Brain microvascular endothelial cell (primary cell): ENCODE data around the gene TET1.
"Not testable (repeated sequence)": the region's sequence is repeated elsewhere in the genome, so short reads cannot be mapped to it uniquely, and the experiment has no call there.

Experiments
- DNase-seq: peaks from one replicate; pipeline ENCODE4 v3.0.0-alpha.2; 2020
- H3K27ac ChIP-seq: fragments of 250-450 bp; sonication (Bioruptor Pico); 2 replicates; pipeline ENCODE4 v1.5.1; 2020; ENCODE audit warnings: mild to moderate bottlenecking, moderate library complexity
- H3K27me3 ChIP-seq: fragments of 250-450 bp; sonication (Bioruptor Pico); replicated peaks from 2 replicates; pipeline ENCODE4 v1.5.1; 2020; ENCODE audit warnings: mild to moderate bottlenecking
- H3K36me3 ChIP-seq: fragments of 250-450 bp; sonication (Bioruptor Pico); replicated peaks from 2 replicates; pipeline ENCODE4 v1.5.1; 2020; ENCODE audit warnings: mild to moderate bottlenecking
- H3K4me3 ChIP-seq: 2 replicates; pipeline ENCODE4 v1.5.1; 2011; ENCODE audit warnings: low read depth, mild to moderate bottlenecking, control low read depth, low read length, moderate library complexity
- CTCF ChIP-seq: IDR thresholded peaks from 2 replicates; pipeline ENCODE4 v1.5.1; 2011; ENCODE audit warnings: low read depth, mild to moderate bottlenecking, moderate library complexity, low read length, control low read depth, inconsistent platforms; ENCODE audit errors: missing control alignments
- in situ Hi-C: cut with HindIII; loops from 2 replicates; pipeline ENCODE4 v1.10.0; 2017; ENCODE audit warnings: low sequenced_read_pairs, low pct_ligation_motif_present

TET1 gene

GRCh38 chr10:68604441-68604840 is 44.3 kb downstream of the TET1 start:
- Histone ChIP-seq H3K36me3 (no peaks in the 10 kb centered on the region), H3K27ac (no peak overlapping the region), H3K4me3 (no peak overlapping the region), H3K27me3 (no peaks in the 10 kb centered on the region)
- in situ Hi-C loops = no loop called here
- DNase-seq = no peak
- TF ChIP-seq CTCF = no peak

DNA sequence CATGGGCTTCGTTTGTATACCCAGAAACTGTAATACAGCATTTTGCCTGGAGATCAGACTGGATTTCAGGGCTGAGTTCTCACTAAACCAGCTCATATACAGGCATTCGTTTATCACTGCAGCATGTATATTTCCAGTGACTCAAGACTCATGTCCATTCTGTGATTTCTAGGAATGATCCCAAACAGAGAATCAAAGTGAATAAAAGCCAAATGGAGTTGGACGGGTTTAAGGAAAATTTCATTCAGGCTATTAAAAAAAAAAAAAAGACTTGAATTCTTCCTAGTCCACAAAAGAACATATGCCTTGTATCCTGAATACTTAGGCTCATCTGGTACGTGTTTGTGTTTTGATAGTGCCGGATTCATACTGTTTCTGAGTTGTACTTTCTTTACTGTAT is 46.8 kb downstream of the TET1 start:
- no peak for DNase-seq
- TF ChIP-seq CTCF = no peak
- H3K27me3 ChIP-seq = no peaks in the 10 kb centered on the region
- no peaks in the 10 kb centered on the region for H3K36me3 ChIP-seq
- no peak overlapping the region for H3K4me3 ChIP-seq
- no peak overlapping the region for H3K27ac ChIP-seq
- in situ Hi-C loops = no loop called here

DNA sequence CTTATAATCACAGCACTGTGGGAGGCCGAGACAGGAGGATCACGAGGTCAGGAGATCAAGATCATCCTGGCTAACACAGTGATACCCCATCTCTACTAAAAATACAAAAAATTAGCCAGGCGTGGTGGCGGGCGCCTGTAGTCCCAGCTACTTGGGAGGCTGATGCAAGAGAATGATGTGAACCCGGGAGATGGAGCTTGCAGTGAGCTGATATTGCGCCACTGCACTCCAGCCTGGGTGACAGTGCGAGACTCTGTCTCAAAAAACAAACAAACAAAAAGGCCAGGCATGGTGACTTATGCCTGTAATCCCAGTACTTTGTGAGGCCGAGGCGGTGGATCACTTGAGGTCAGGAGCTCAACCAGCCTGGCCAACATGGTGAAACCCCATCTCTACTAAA is 49.9 kb downstream of the TET1 start:
- H3K27me3 ChIP-seq, H3K4me3 ChIP-seq, in situ Hi-C loops, DNase-seq, H3K27ac ChIP-seq, H3K36me3 ChIP-seq: not testable (repeated sequence)

- Histone ChIP-seq H3K27ac (no peak overlapping the region), H3K36me3 (no peaks in the 10 kb centered on the region), H3K4me3 (no peak overlapping the region), H3K27me3 (no peaks in the 10 kb centered on the region)
- TF ChIP-seq CTCF = no peak
- in situ Hi-C loops = no loop called here
- DNase-seq = no peak
These were observed 51.1 kb downstream of the TET1 start for GRCh38 chr10:68611227-68611626.

GRCh38 chr10:68613974-68614373 is 53.8 kb downstream of the TET1 start:
- in situ Hi-C loops, H3K36me3 ChIP-seq: not testable (repeated sequence)

GRCh38 chr10:68617691-68618090 is 57.6 kb downstream of the TET1 start:
- in situ Hi-C loops, H3K27me3 ChIP-seq, H3K27ac ChIP-seq, DNase-seq, H3K4me3 ChIP-seq, H3K36me3 ChIP-seq: not testable (repeated sequence)

More at GRCh38 chr10:68613974-68614373, 53.8 kb downstream of the TET1 start:
- not testable (repeated sequence) for H3K27ac ChIP-seq, H3K4me3 ChIP-seq, H3K27me3 ChIP-seq, DNase-seq

DNA sequence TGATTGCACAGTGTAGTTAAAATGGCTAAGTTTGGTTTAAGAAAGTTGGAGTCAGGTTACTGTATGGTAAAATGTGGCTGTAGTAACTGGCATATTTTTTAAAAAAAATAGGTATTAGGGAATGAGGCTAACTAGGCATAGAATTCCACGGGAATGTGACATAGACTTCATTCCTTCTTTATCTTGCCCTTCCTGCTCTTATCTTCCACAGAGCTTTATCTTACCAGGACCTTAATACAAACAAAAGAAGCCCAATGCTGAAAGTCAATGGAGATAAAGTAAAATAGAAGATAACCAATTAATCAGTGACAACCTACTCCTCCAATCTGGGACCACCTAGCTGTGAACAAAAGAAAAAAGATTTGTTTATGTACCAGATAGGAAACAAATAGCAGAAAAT is 58.1 kb downstream of the TET1 start:
- TF ChIP-seq CTCF = no peak
- DNase-seq = no peak
- Histone ChIP-seq H3K36me3 (no peaks in the 10 kb centered on the region), H3K27me3 (no peaks in the 10 kb centered on the region), H3K27ac (no peak overlapping the region), H3K4me3 (no peak overlapping the region)
- in situ Hi-C loops = no loop called here
